Measurements from ENCODE around the gene CPM. TPM values are rescaled to one million over a fixed set of nuclear protein-coding genes. Genes with fewer than 3 reads are reported as not detected.

CPM gene
- total and polyA plus RNA-seq, 10 of the 15 experiments (the other 5 are each of a cell fraction or from before 2014, with no cell fraction given), result 0.06 to 1.7 (median 0.41) TPM

DNA sequence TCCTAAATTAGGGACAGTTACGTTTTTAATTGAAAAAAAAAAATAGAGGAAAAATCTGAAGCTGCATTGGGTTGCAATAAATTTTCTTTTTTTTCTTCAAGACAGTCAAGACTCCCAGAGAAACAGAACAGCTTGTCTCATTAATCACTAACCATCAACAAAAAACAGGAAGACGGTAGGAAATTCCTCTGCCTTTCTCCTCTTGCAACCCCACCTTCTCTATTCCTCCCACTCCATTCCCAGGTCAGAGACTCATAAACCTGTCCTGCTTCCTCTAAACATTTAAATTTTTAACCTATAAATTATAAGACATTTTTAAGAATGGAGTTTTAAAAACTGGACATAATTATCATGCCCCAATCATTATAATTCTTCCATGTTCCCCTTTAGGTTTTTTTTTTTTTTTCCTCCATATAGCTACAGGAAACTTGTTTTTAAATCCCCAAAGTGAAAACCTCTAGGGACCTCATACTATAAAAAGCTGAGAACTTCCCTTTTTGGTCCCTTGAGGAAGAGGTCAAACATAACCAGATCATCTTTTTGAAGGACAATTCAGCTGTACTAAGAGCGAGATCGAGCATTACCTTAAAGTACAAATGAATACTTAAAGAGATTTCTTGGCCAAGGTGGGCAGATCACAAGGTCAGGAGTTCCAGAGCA is 36.0 kb downstream of the CPM start (continued):
- TF ChIP-seq SUPT20H (IDR thresholded peaks at IDR 0.05; ENCODE audit: borderline replicate concordance, control insufficient read depth, low read depth, low read length) (no peak), NFYB (IDR thresholded peaks at IDR 0.05; ENCODE audit: insufficient read depth, low read depth, low read length) (no peak), NFIC (IDR thresholded peaks at IDR 0.05; ENCODE audit: low read depth, low read length) (no peak), E2F8 (IDR thresholded peaks at IDR 0.05; ENCODE audit: low read depth, partially characterized antibody) (no peak), FOXM1 (IDR thresholded peaks at IDR 0.05; ENCODE audit: low read depth, low read length) (no peak), YBX1 (IDR thresholded peaks at IDR 0.05) (0 out of 2 replicates have a peak, but pooled peaks have one; percentile 62), MEF2B (IDR thresholded peaks at IDR 0.05; ENCODE audit: partially characterized antibody, poor library complexity, severe bottlenecking) (peak; percentile 97), ZNF24 (IDR thresholded peaks at IDR 0.05) (no peak), PAX5 (IDR thresholded peaks at IDR 0.05; ENCODE audit: borderline replicate concordance, low read depth, low read length) (no peak)
- TF ChIP-seq, protein P1, sequence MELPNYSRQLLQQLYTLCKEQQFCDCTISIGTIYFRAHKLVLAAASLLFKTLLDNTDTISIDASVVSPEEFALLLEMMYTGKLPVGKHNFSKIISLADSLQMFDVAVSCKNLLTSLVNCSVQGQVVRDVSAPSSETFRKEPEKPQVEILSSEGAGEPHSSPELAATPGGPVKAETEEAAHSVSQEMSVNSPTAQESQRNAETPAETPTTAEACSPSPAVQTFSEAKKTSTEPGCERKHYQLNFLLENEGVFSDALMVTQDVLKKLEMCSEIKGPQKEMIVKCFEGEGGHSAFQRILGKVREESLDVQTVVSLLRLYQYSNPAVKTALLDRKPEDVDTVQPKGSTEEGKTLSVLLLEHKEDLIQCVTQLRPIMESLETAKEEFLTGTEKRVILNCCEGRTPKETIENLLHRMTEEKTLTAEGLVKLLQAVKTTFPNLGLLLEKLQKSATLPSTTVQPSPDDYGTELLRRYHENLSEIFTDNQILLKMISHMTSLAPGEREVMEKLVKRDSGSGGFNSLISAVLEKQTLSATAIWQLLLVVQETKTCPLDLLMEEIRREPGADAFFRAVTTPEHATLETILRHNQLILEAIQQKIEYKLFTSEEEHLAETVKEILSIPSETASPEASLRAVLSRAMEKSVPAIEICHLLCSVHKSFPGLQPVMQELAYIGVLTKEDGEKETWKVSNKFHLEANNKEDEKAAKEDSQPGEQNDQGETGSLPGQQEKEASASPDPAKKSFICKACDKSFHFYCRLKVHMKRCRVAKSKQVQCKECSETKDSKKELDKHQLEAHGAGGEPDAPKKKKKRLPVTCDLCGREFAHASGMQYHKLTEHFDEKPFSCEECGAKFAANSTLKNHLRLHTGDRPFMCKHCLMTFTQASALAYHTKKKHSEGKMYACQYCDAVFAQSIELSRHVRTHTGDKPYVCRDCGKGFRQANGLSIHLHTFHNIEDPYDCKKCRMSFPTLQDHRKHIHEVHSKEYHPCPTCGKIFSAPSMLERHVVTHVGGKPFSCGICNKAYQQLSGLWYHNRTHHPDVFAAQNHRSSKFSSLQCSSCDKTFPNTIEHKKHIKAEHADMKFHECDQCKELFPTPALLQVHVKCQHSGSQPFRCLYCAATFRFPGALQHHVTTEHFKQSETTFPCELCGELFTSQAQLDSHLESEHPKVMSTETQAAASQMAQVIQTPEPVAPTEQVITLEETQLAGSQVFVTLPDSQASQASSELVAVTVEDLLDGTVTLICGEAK (IDR thresholded peaks at IDR 0.05; ENCODE audit: borderline replicate concordance), result no peak

Measured in GM12878 (cell line).